OCI-LY7 (cell line): Measurements from ENCODE around the gene LMOD1. TPM values are rescaled to one million over a fixed set of nuclear protein-coding genes. Genes with fewer than 3 reads are reported as not detected.

Experiments
- microRNA-seq: library from miRNA; unstranded; fragments of <30 nt; microRNA quantifications from one replicate; pipeline ENCODE4 v1.2.0, GENCODE V29; 2022; ENCODE audit warnings: borderline replicate concordance
- small RNA-seq: library from RNA; depleted of rRNA; stranded (forward); fragments of <200 nt; gene quantifications from one replicate; pipeline ENCODE3, GENCODE V24; 2014
- total RNA-seq, 2 experiments: library from RNA; depleted of rRNA in 1 of 2; stranded (reverse); fragments of >200 nt in 1 of 2; shearing (Covaris generic) in 1 of 2; gene quantifications; 2 replicates each; pipeline ENCODE4 v1.2.3, GENCODE V29; 2014 to 2022

The LMOD1 gene
- total RNA-seq, 2 experiments from 2014 or later: not detected

Small RNAs within 50 kb of the gene (microRNA-seq; reads per million reads assigned to microRNA genes)
- gene MIR6739: not detected

Small RNAs within 50 kb of the gene (small RNA-seq; reads per million reads assigned to genes)
- gene MIR6739 (not detected), gene RF00156 (not detected)

Other genes starting within 250 kb of the LMOD1 start
- gene IPO9, start 117.4 kb downstream of the LMOD1 start, total RNA-seq (2014; rRNA removed; shearing (Covaris generic)): 47.2 and 53.3 TPM in 2 replicates
- gene IPO9, start 117.4 kb downstream of the LMOD1 start, total RNA-seq (2022): 67.9 and 72.5 TPM in 2 replicates
- 0.46 TPM in 1 of 2 replicates, not detected in the other for gene SHISA4, start 57.6 kb downstream of the LMOD1 start, total RNA-seq (2014; rRNA removed; shearing (Covaris generic))
- gene SHISA4, start 57.6 kb downstream of the LMOD1 start, total RNA-seq (2022): not detected in 2 replicates
- gene TIMM17A, start 9.0 kb upstream of the LMOD1 start, total RNA-seq (2014; rRNA removed; shearing (Covaris generic)): 41.2 and 43.8 TPM in 2 replicates
- 55.6 and 67.2 TPM in 2 replicates for gene TIMM17A, start 9.0 kb upstream of the LMOD1 start, total RNA-seq (2022)
- gene RNPEP, start 36.1 kb upstream of the LMOD1 start, total RNA-seq (2014; rRNA removed; shearing (Covaris generic)): 14.7 and 22.7 TPM in 2 replicates
- gene RNPEP, start 36.1 kb upstream of the LMOD1 start, total RNA-seq (2022): 50.9 and 52.1 TPM in 2 replicates
- gene ELF3, start 64.0 kb upstream of the LMOD1 start, total RNA-seq (2014; rRNA removed; shearing (Covaris generic)): 0.09 TPM in 1 of 2 replicates, not detected in the other
- gene ELF3, start 64.0 kb upstream of the LMOD1 start, total RNA-seq (2022): 0.18 and 0.44 TPM in 2 replicates
- gene GPR37L1, start 176.4 kb upstream of the LMOD1 start, total RNA-seq (2014; rRNA removed; shearing (Covaris generic)): 0.03 TPM in 1 of 2 replicates, not detected in the other
- gene GPR37L1, start 176.4 kb upstream of the LMOD1 start, total RNA-seq (2022): not detected in 2 replicates
- gene ARL8A, start 198.2 kb upstream of the LMOD1 start, total RNA-seq (2014; rRNA removed; shearing (Covaris generic)): 25.1 and 25.7 TPM in 2 replicates
- gene ARL8A, start 198.2 kb upstream of the LMOD1 start, total RNA-seq (2022): 44.6 and 46.1 TPM in 2 replicates
- gene PTPN7, start 214.1 kb upstream of the LMOD1 start, total RNA-seq (2014; rRNA removed; shearing (Covaris generic)): 54.2 and 67.5 TPM in 2 replicates
- gene PTPN7, start 214.1 kb upstream of the LMOD1 start, total RNA-seq (2022): 79.1 and 83.1 TPM in 2 replicates
- gene LGR6, start 247.3 kb upstream of the LMOD1 start, total RNA-seq (2014; rRNA removed; shearing (Covaris generic)): not detected in 2 replicates
- not detected in 2 replicates for gene LGR6, start 247.3 kb upstream of the LMOD1 start, total RNA-seq (2022)